GM18951 (cell line): Measurements from ENCODE around the gene TMEM185A.
"Not testable (repeated sequence)": the region's sequence is repeated elsewhere in the genome, so short reads cannot be mapped to it uniquely, and the experiment has no call there.

Experiments used
- POLR2A ChIP-seq: IDR thresholded peaks from 4 replicates; pipeline ENCODE4 v1.6.1; 2011; ENCODE audit warnings: mild to moderate bottlenecking; ENCODE audit not compliant: insufficient read length, insufficient read depth; ENCODE audit errors: extremely low read depth
- in situ Hi-C: fragments of 300-500 bp; cut with MboI; formaldehyde crosslinking; loops from one replicate; pipeline ENCODE4 v1.12.0; 2022; ENCODE audit warnings: low sequenced_read_pairs, mixed read lengths, inconsistent platforms; ENCODE audit not compliant: unreplicated experiment

TMEM185A gene

GRCh38 chrX:149639568-149639967, 8.0 kb upstream of the TMEM185A start:
- TF ChIP-seq POLR2A = no peak
- in situ Hi-C loops = no loop called here

GRCh38 chrX:149638860-149639259, 7.3 kb upstream of the TMEM185A start:
- TF ChIP-seq POLR2A = no peak
- in situ Hi-C loops = no loop called here

GRCh38 chrX:149633511-149633910, 1.9 kb upstream of the TMEM185A start:
- no peak for TF ChIP-seq POLR2A
- in situ Hi-C loops = no loop called here

GRCh38 chrX:149630681-149631233, 835 bp downstream of the TMEM185A start:
- in situ Hi-C loops = no loop called here

GRCh38 chrX:149629730-149630387, 1.7 kb downstream of the TMEM185A start:
- TF ChIP-seq POLR2A = no peak
- in situ Hi-C loops = no loop called here

More at GRCh38 chrX:149630681-149631233, 835 bp downstream of the TMEM185A start:
- TF ChIP-seq POLR2A = no peak

- in situ Hi-C loops = no loop called here
- TF ChIP-seq POLR2A = no peak
Observed at GRCh38 chrX:149628768-149629167, 2.8 kb downstream of the TMEM185A start.

GRCh38 chrX:149628280-149628679, 3.3 kb downstream of the TMEM185A start:
- no peak for TF ChIP-seq POLR2A
- in situ Hi-C loops = no loop called here

GRCh38 chrX:149626829-149627228, 4.8 kb downstream of the TMEM185A start:
- in situ Hi-C loops = not testable (repeated sequence)

GRCh38 chrX:149619662-149620061, 11.9 kb downstream of the TMEM185A start:
- in situ Hi-C loops = not testable (repeated sequence)

GRCh38 chrX:149618871-149619270, 12.7 kb downstream of the TMEM185A start:
- in situ Hi-C loops = no loop called here
- no peak for TF ChIP-seq POLR2A

GRCh38 chrX:149611623-149612175, 19.9 kb downstream of the TMEM185A start:
- no peak for TF ChIP-seq POLR2A
- in situ Hi-C loops = no loop called here

GRCh38 chrX:149610511-149610910, 21.1 kb downstream of the TMEM185A start:
- in situ Hi-C loops = no loop called here
- TF ChIP-seq POLR2A = no peak

- no peak for TF ChIP-seq POLR2A
- in situ Hi-C loops = no loop called here
Observed at GRCh38 chrX:149607699-149608098, 23.9 kb downstream of the TMEM185A start.

- in situ Hi-C loops = not testable (repeated sequence)
Observed at GRCh38 chrX:149605248-149605885, 26.2 kb downstream of the TMEM185A start.

GRCh38 chrX:149598603-149599002, 33.0 kb downstream of the TMEM185A start:
- in situ Hi-C loops = not testable (repeated sequence)

- in situ Hi-C loops = not testable (repeated sequence)
Observed at GRCh38 chrX:149595943-149596342, 35.6 kb downstream of the TMEM185A start.

- in situ Hi-C loops = not testable (repeated sequence)
Observed at GRCh38 chrX:149595214-149595613, 36.4 kb downstream of the TMEM185A start, which contains the start of gene HSFX2. TSS of gene HSFX2 (minus strand) at chrX:149595314. CDS start at chrX:149594700, 614 bp downstream.

GRCh38 chrX:149590993-149591392, 40.6 kb downstream of the TMEM185A start:
- in situ Hi-C loops = not testable (repeated sequence)

- in situ Hi-C loops = not testable (repeated sequence)
Observed at GRCh38 chrX:149587359-149587758, 44.2 kb downstream of the TMEM185A start, which contains the start of gene MAGEA9B. TSS of gene MAGEA9B (minus strand) at chrX:149587459. CDS start at chrX:149583179, 4,280 bp downstream.
